AG09319 (cell line): ENCODE measurements around the gene SUPT3H.

Source experiments
- DNase-seq: peaks from one replicate; pipeline ENCODE4 v3.0.0-alpha.2; 2010; ENCODE audit warnings: low read depth; ENCODE audit errors: extremely low read depth
- CTCF ChIP-seq: IDR thresholded peaks from 2 replicates; pipeline ENCODE4 v1.5.1; 2011; ENCODE audit warnings: low read depth, mild to moderate bottlenecking, inconsistent platforms, low read length, moderate library complexity

SUPT3H gene

GRCh38 chr6:44955145-44955544 lies 422.6 kb downstream of the SUPT3H start:
- TF ChIP-seq CTCF: no peak
- no peak for DNase-seq

GRCh38 chr6:44954281-44954680 lies 423.5 kb downstream of the SUPT3H start:
- TF ChIP-seq CTCF: no peak
- no peak for DNase-seq

GRCh38 chr6:44951253-44951747 lies 426.4 kb downstream of the SUPT3H start:
- no peak for TF ChIP-seq CTCF
- no peak for DNase-seq

- no peak for TF ChIP-seq CTCF
- no peak for DNase-seq
These were observed 428.0 kb downstream of the SUPT3H start for GRCh38 chr6:44949596-44950201.

- DNase-seq: no peak
- no peak for TF ChIP-seq CTCF
These were observed 434.2 kb downstream of the SUPT3H start for GRCh38 chr6:44943541-44943940.

- no peak for DNase-seq
- no peak for TF ChIP-seq CTCF
These were observed 434.9 kb downstream of the SUPT3H start for GRCh38 chr6:44942798-44943197.

- DNase-seq: no peak
- TF ChIP-seq CTCF: no peak
These were observed 435.5 kb downstream of the SUPT3H start for GRCh38 chr6:44942201-44942600.
